Panc1 (cell line): Measurements from ENCODE around the gene FLRT1. TPM values are rescaled to one million over a fixed set of nuclear protein-coding genes. Genes with fewer than 3 reads are reported as not detected.

Source experiments
- ATAC-seq: fragments of 200-7000 bp; cut with Tn5 transposase; 2 replicates; pipeline ENCODE4 v1.9.1; 2020; ENCODE audit warnings: mild to moderate bottlenecking, moderate library complexity
- BruUV-seq: library from RNA; stranded (reverse); fragments of 400-500 nt; replicated peaks from 2 replicates; lab custom pipeline; 2021; lab: Mats Ljungman, UMichigan
- CTCF ChIA-PET: fragments of 300-600 bp; sonication (Branson Sonifier 250); formaldehyde crosslinking; loops from one replicate; lab custom pipeline; 2022; ENCODE audit warnings: antibody characterized with exemption; lab: Charles Lee
- POLR2A ChIA-PET: fragments of 300-600 bp; sonication (Branson Sonifier 250); formaldehyde crosslinking; loops from one replicate; lab custom pipeline; 2022; ENCODE audit warnings: antibody characterized with exemption; lab: Charles Lee
- DNase-seq: peaks from one replicate; pipeline ENCODE4 v3.0.0-alpha.2; 2010; ENCODE audit warnings: low read depth, low spot score
- H3K27ac ChIP-seq: 2 replicates; pipeline ENCODE4 v1.5.1; 2011; ENCODE audit warnings: mild to moderate bottlenecking, low read length, inconsistent platforms
- H3K27me3 ChIP-seq: fragments of 200-500 bp; sonication (Bioruptor generic); 2 replicates; pipeline ENCODE4 v1.6.0; 2014; ENCODE audit warnings: low read length, inconsistent platforms; ENCODE audit not compliant: control insufficient read depth, insufficient read depth
- H3K36me3 ChIP-seq: fragments of 200-500 bp; sonication (Bioruptor generic); 2 replicates; pipeline ENCODE4 v1.5.1; 2014; ENCODE audit warnings: inconsistent platforms, mild to moderate bottlenecking, low read length, moderate library complexity; ENCODE audit not compliant: control insufficient read depth, insufficient read depth
- H3K4me1 ChIP-seq: 2 replicates; pipeline ENCODE4 v1.5.1; 2011; ENCODE audit warnings: inconsistent platforms, mild to moderate bottlenecking, low read length, moderate library complexity; ENCODE audit not compliant: control insufficient read depth, insufficient read depth
- H3K4me3 ChIP-seq, 2 experiments: 2 replicates each; pipeline ENCODE4 v1.5.1; 2011 to 2012; ENCODE audit warnings: low read depth in 2 of 2, low read length in 2 of 2, mild to moderate bottlenecking in 2 of 2, inconsistent platforms in 1 of 2, moderate library complexity in 1 of 2
- H3K9me3 ChIP-seq: fragments of 200-500 bp; sonication (Bioruptor generic); 2 replicates; pipeline ENCODE4 v1.5.1; 2014; ENCODE audit warnings: low read depth, mild to moderate bottlenecking, inconsistent platforms, low read length, moderate library complexity; ENCODE audit not compliant: control insufficient read depth, insufficient read depth
- CTCF ChIP-seq: fragments of 450-650 bp; IDR thresholded peaks from 2 replicates; pipeline ENCODE4 v1.5.1; 2017; ENCODE audit warnings: mild to moderate bottlenecking
- POLR2AphosphoS5 ChIP-seq: IDR thresholded peaks from 2 replicates; pipeline ENCODE4 v1.6.1; 2012; ENCODE audit warnings: mild to moderate bottlenecking, low read depth, low read length, moderate library complexity
- REST ChIP-seq, 2 experiments: IDR thresholded peaks; 2 replicates each; pipeline ENCODE4 v1.6.1; 2011 to 2012; ENCODE audit warnings: low read depth in 2 of 2, control low read depth in 1 of 2, low read length in 1 of 2, mild to moderate bottlenecking in 1 of 2, moderate library complexity in 1 of 2; ENCODE audit not compliant: insufficient read depth in 1 of 2
- SIN3A ChIP-seq: IDR thresholded peaks from 2 replicates; pipeline ENCODE4 v1.6.1; 2012; ENCODE audit warnings: low read depth, mild to moderate bottlenecking, low read length, moderate library complexity, borderline replicate concordance; ENCODE audit not compliant: insufficient read depth
- TCF7L2 ChIP-seq: IDR thresholded peaks from 2 replicates; pipeline ENCODE4 v1.6.1; 2011; ENCODE audit warnings: mild to moderate bottlenecking, low read depth, low read length, inconsistent platforms
- in situ Hi-C: cut with HindIII; loops from 2 replicates; pipeline ENCODE4 v1.10.0; 2016; ENCODE audit warnings: low sequenced_read_pairs, low pct_unique_long_range_greater_than_20kb
- intact Hi-C: fragments of 100-400 bp; cut with micrococcal nuclease; formaldehyde crosslinking; loops from one replicate; pipeline ENCODE4 v1.10.0; 2022; ENCODE audit not compliant: unreplicated experiment
- total RNA-seq: library from RNA; stranded (reverse); gene quantifications from one replicate; pipeline ENCODE4 v1.2.1, GENCODE V29; 2021; ENCODE audit not compliant: unreplicated experiment

Gene FLRT1
- total RNA-seq, 1 experiment from 2014 or later: 0.51 TPM

GRCh38 chr11:64071849-64072248, 36.1 kb downstream of the FLRT1 start:
- H3K4me3 ChIP-seq: no peak overlapping the region
- ATAC-seq (no peak), DNase-seq (no peak)
- TF ChIP-seq SIN3A (no peak), TCF7L2 (no peak), POLR2AphosphoS5 (no peak), CTCF (no peak), REST (IDR thresholded peaks at IDR 0.05; ENCODE audit: insufficient read depth in 1 of 2, low read depth in 2 of 2, low read length in 1 of 2) (no peak)
- in situ Hi-C loops (loop anchor here (10.0 kb wide), 1 partner anchor 67 kb away; no protein-coding TSS in a partner anchor), intact Hi-C loops (no loop called here)
- no TSS peak for BruUV-seq
- H3K36me3 ChIP-seq: no peaks in the 10 kb centered on the region
- CTCF ChIA-PET: no interaction called here
- no peak overlapping the region for H3K27ac ChIP-seq
- H3K4me1 ChIP-seq: no peaks in the 10 kb centered on the region
- no peaks in the 10 kb centered on the region for H3K9me3 ChIP-seq
- H3K27me3 ChIP-seq: no peaks in the 10 kb centered on the region
- POLR2A ChIA-PET: no interaction called here

GRCh38 chr11:64072403-64072802, 36.7 kb downstream of the FLRT1 start:
- ChIA-PET POLR2A (no interaction called here), CTCF (no interaction called here)
- in situ Hi-C loops: loop anchor here (10.0 kb wide), 1 partner anchor 68 kb away; no protein-coding TSS in a partner anchor
- H3K4me1 ChIP-seq: no peaks in the 10 kb centered on the region
- H3K27me3 ChIP-seq: no peaks in the 10 kb centered on the region
- ATAC-seq (no peak), DNase-seq (no peak)
- H3K4me3 ChIP-seq: no peak overlapping the region
- BruUV-seq: no TSS peak
- TF ChIP-seq TCF7L2 (no peak), POLR2AphosphoS5 (no peak), REST (IDR thresholded peaks at IDR 0.05; ENCODE audit: insufficient read depth in 1 of 2, low read depth in 2 of 2, low read length in 1 of 2) (no peak), CTCF (no peak), SIN3A (no peak)
- no peaks in the 10 kb centered on the region for H3K9me3 ChIP-seq
- no peaks in the 10 kb centered on the region for H3K36me3 ChIP-seq
- intact Hi-C loops: no loop called here
- no peak overlapping the region for H3K27ac ChIP-seq
